Liver (tissue), 9 donors: Measurements from ENCODE around the gene BPIFB3. TPM values are rescaled to one million over a fixed set of nuclear protein-coding genes. Genes with fewer than 3 reads are reported as not detected.

Experiments
- DNase-seq: peaks from one replicate; pipeline ENCODE4 v3.0.0-alpha.2; 2017; ENCODE audit warnings: low spot score
- H3K27ac ChIP-seq, 2 donors: one replicate each; pipeline ENCODE4 v1.7.0; 2013; ENCODE audit warnings: inconsistent platforms in 2 of 2, low read length in 2 of 2, control low read depth in 1 of 2, low read depth in 1 of 2, mild to moderate bottlenecking in 1 of 2
- H3K27me3 ChIP-seq, 4 donors: one replicate each; pipeline versions ENCODE4 v1.6.1 to v1.7.0; 2013; ENCODE audit warnings: low read length in 3 of 4, inconsistent platforms in 1 of 4, mild to moderate bottlenecking in 1 of 4, moderate library complexity in 1 of 4; ENCODE audit not compliant: control insufficient read depth in 4 of 4, insufficient read depth in 4 of 4
- H3K36me3 ChIP-seq, 4 donors: one replicate each; pipeline versions ENCODE4 v1.6.1 to v1.7.0; 2013; ENCODE audit warnings: low read length in 3 of 4, mild to moderate bottlenecking in 3 of 4, low read depth in 1 of 4, moderate library complexity in 1 of 4; ENCODE audit not compliant: control insufficient read depth in 4 of 4, insufficient read depth in 3 of 4
- H3K4me1 ChIP-seq, 4 donors: one replicate each; pipeline versions ENCODE4 v1.6.1 to v1.7.0; 2013; ENCODE audit warnings: low read length in 3 of 4, mild to moderate bottlenecking in 3 of 4, moderate library complexity in 1 of 4; ENCODE audit not compliant: control insufficient read depth in 4 of 4, insufficient read depth in 4 of 4
- H3K4me3 ChIP-seq, 3 donors: one replicate each; pipeline versions ENCODE4 v1.6.1 to v1.7.0; 2013; ENCODE audit warnings: low read length in 3 of 3, control low read depth in 1 of 3, low read depth in 1 of 3, mild to moderate bottlenecking in 1 of 3
- H3K9ac ChIP-seq, 2 donors: one replicate each; pipeline ENCODE4 v1.7.0; 2013; ENCODE audit warnings: low read length in 2 of 2, mild to moderate bottlenecking in 2 of 2, moderate library complexity in 2 of 2, control low read depth in 1 of 2, low read depth in 1 of 2
- H3K9me3 ChIP-seq, 4 donors: one replicate each; pipeline versions ENCODE4 v1.6.1 to v1.7.0; 2013; ENCODE audit warnings: low read length in 3 of 4; ENCODE audit not compliant: control insufficient read depth in 4 of 4
- EGR1 ChIP-seq, 2 donors: IDR thresholded peaks; 2 replicates each; pipeline ENCODE4 v1.6.1; 2016 to 2018; ENCODE audit warnings: antibody characterized with exemption in 2 of 2, low read depth in 2 of 2
- FOXA1 ChIP-seq: IDR thresholded peaks from 2 replicates; pipeline ENCODE4 v1.6.1; 2016; ENCODE audit warnings: antibody characterized with exemption
- FOXA2 ChIP-seq: IDR thresholded peaks from 2 replicates; pipeline ENCODE4 v1.6.1; 2016; ENCODE audit warnings: antibody characterized with exemption
- HNF4A ChIP-seq, 2 donors: conservative IDR thresholded peaks; 2 replicates each; pipeline ENCODE4 v1.6.1; 2016; ENCODE audit warnings: antibody characterized with exemption in 2 of 2, mild to moderate bottlenecking in 2 of 2
- HNF4G ChIP-seq: IDR thresholded peaks from 2 replicates; pipeline ENCODE4 v1.6.1; 2016; ENCODE audit warnings: antibody characterized with exemption
- JUND ChIP-seq, 2 donors: IDR thresholded peaks; 2 replicates each; pipeline ENCODE4 v1.6.1; 2016; ENCODE audit warnings: antibody characterized with exemption in 2 of 2
- NR2F2 ChIP-seq: IDR thresholded peaks from 2 replicates; pipeline ENCODE4 v1.6.1; 2016; ENCODE audit warnings: antibody characterized with exemption
- RAD21 ChIP-seq, 2 donors: IDR thresholded peaks; 2 replicates each; pipeline ENCODE4 v1.6.1; 2016; ENCODE audit warnings: antibody characterized with exemption in 2 of 2, mild to moderate bottlenecking in 2 of 2
- RXRA ChIP-seq, 2 donors: IDR thresholded peaks; 2 replicates each; pipeline ENCODE4 v1.6.1; 2017 to 2018; ENCODE audit warnings: antibody characterized with exemption in 2 of 2, mild to moderate bottlenecking in 1 of 2
- SP1 ChIP-seq: IDR thresholded peaks from 2 replicates; pipeline ENCODE4 v1.6.1; 2018; ENCODE audit warnings: antibody characterized with exemption, mild to moderate bottlenecking
- TAF1 ChIP-seq: conservative IDR thresholded peaks from 2 replicates; pipeline ENCODE4 v1.6.1; 2016; ENCODE audit warnings: antibody characterized with exemption, mild to moderate bottlenecking
- YY1 ChIP-seq: IDR thresholded peaks from 2 replicates; pipeline ENCODE4 v1.6.1; 2016; ENCODE audit warnings: antibody characterized with exemption, mild to moderate bottlenecking
- WGBS: extraction: QIAGEN DNeasy Blood & Tissue Kit; methylation state at CpG from one replicate; pipeline ENCODE4 v1.1.7; 2013; 5-methylcytosine and 5-hydroxymethylcytosine counted together
- polyA plus RNA-seq, 2 donors: library from polyadenylated mRNA; stranded (reverse) in 1 of 2; unstranded in 1 of 2; fragments of 200-250 nt in 1 of 2; fragments of >200 nt in 1 of 2; fragmentation: Nextera tagmentation in 1 of 2; extraction: Ambion mirVana in 1 of 2; gene quantifications; one replicate each; pipeline versions ENCODE4 v1.2.1 to v1.2.3, GENCODE V29; 2013 to 2015
- total RNA-seq, 2 donors: library from RNA; depleted of rRNA; stranded (reverse); fragments of >200 nt; gene quantifications; one replicate each; pipeline ENCODE4 v1.2.3, GENCODE V29; 2014
- TF ChIP-seq, protein P1 (sequence below): IDR thresholded peaks from 2 replicates; pipeline ENCODE4 v1.6.1; 2016; ENCODE audit warnings: antibody characterized with exemption
- TF ChIP-seq, protein P2 (sequence below): IDR thresholded peaks from 2 replicates; pipeline ENCODE4 v1.6.1; 2016; ENCODE audit warnings: antibody characterized with exemption
- TF ChIP-seq, protein P3 (sequence below): fragments of 150-350 bp; IDR thresholded peaks from 2 replicates; pipeline ENCODE4 v1.5.1; 2017; ENCODE audit warnings: improper control_type of control experiment, low read depth, low read length; ENCODE audit not compliant: missing input control
- TF ChIP-seq, protein P4 (sequence below): IDR thresholded peaks from 2 replicates; pipeline ENCODE4 v1.6.1; 2016; ENCODE audit warnings: antibody characterized with exemption
- TF ChIP-seq, protein P5 (sequence below): IDR thresholded peaks from 2 replicates; pipeline ENCODE4 v1.6.1; 2016; ENCODE audit warnings: antibody characterized with exemption, mild to moderate bottlenecking
- donor health status: healthy.
- donor health status: healthy.
- donor health status: healthy.
- donor health status: healthy.
- donor health status: healthy.

The BPIFB3 gene
- total and polyA plus RNA-seq, 4 donors, result not detected

DNA sequence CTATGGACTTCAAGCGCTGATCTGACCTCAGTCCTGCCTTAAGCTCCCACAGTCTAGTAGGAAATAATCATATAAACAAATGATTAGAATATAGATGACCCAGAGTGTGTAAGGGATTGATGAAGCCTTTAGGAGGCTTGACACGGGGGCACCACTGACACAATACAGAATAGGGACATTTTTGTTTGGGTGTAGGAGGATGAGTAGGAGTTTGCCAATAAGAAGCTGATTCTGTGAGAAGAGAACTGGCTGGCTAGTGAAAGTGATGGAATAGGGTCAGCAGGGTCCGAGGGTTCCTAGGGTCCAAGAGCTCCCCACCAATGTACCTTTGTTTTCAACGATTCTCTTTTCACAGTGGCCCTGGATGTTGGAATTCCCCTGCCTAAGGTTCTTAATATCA, 18.7 kb downstream of the BPIFB3 start:
- H3K36me3 ChIP-seq, result no peaks in the 10 kb centered on the region
- DNase-seq, result no peak
- no peaks in the 10 kb centered on the region for H3K4me1 ChIP-seq
- H3K4me3 ChIP-seq, result no peak overlapping the region
- no peaks in the 10 kb centered on the region for H3K27me3 ChIP-seq
- no peak overlapping the region for H3K27ac ChIP-seq
- TF ChIP-seq SP1, result no peak
- no peak for TF ChIP-seq JUND (IDR thresholded peaks at IDR 0.05)
- TF ChIP-seq, protein P1, sequence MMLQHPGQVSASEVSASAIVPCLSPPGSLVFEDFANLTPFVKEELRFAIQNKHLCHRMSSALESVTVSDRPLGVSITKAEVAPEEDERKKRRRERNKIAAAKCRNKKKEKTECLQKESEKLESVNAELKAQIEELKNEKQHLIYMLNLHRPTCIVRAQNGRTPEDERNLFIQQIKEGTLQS, result no peak
- no peak for TF ChIP-seq RAD21 (IDR thresholded peaks at IDR 0.05)
- TF ChIP-seq FOXA1, result no peak
- no peak for TF ChIP-seq HNF4G
- TF ChIP-seq YY1, result no peak
- no peak for TF ChIP-seq NR2F2
- TF ChIP-seq EGR1 (IDR thresholded peaks at IDR 0.05; ENCODE audit: low read depth in 2 of 2), result no peak
- no peak for TF ChIP-seq TAF1
- no peak for TF ChIP-seq FOXA2
- TF ChIP-seq, protein P2, sequence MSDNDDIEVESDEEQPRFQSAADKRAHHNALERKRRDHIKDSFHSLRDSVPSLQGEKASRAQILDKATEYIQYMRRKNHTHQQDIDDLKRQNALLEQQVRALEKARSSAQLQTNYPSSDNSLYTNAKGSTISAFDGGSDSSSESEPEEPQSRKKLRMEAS, result no peak
- TF ChIP-seq, protein P3, sequence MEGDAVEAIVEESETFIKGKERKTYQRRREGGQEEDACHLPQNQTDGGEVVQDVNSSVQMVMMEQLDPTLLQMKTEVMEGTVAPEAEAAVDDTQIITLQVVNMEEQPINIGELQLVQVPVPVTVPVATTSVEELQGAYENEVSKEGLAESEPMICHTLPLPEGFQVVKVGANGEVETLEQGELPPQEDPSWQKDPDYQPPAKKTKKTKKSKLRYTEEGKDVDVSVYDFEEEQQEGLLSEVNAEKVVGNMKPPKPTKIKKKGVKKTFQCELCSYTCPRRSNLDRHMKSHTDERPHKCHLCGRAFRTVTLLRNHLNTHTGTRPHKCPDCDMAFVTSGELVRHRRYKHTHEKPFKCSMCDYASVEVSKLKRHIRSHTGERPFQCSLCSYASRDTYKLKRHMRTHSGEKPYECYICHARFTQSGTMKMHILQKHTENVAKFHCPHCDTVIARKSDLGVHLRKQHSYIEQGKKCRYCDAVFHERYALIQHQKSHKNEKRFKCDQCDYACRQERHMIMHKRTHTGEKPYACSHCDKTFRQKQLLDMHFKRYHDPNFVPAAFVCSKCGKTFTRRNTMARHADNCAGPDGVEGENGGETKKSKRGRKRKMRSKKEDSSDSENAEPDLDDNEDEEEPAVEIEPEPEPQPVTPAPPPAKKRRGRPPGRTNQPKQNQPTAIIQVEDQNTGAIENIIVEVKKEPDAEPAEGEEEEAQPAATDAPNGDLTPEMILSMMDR, result no peak
- no peak for TF ChIP-seq HNF4A (conservative IDR thresholded peaks at IDR 0.05)
- 85% methylated on average over 4 of the region's 4 CpGs for WGBS
- H3K9ac ChIP-seq, result no peak overlapping the region
- H3K9me3 ChIP-seq, result no peaks in the 10 kb centered on the region

DNA sequence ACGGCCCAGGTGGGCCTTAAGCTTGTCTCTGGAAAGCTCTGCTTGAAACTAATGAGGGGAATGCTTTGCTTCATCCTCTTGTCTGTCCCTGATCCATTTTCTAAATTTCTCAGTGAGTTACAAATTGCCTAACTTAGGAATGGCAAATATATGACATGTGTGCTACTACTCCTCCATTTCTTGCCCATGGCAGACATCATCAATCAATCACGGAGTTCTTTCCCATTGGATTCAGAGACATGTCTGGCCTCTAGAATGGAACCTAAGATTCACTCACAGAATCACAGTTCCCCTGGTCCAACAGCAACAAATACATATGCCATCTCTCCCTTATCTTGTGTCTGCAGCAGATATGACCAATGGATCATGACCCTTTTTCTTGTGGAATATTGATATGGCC, 19.1 kb downstream of the BPIFB3 start:
- DNase-seq, result no peak
- H3K4me3 ChIP-seq, result no peak overlapping the region
- WGBS, result 85% methylated on average over 2 of the region's 2 CpGs
- H3K4me1 ChIP-seq, result no peaks in the 10 kb centered on the region
- no peak overlapping the region for H3K27ac ChIP-seq
- no peaks in the 10 kb centered on the region for H3K27me3 ChIP-seq
- no peaks in the 10 kb centered on the region for H3K9me3 ChIP-seq
- no peak overlapping the region for H3K9ac ChIP-seq
- no peak for TF ChIP-seq SP1
- no peak for TF ChIP-seq RXRA (IDR thresholded peaks at IDR 0.05)
- TF ChIP-seq, protein P2, result no peak
- no peak for TF ChIP-seq EGR1 (IDR thresholded peaks at IDR 0.05; ENCODE audit: low read depth in 2 of 2)
- H3K36me3 ChIP-seq, result no peaks in the 10 kb centered on the region

DNA sequence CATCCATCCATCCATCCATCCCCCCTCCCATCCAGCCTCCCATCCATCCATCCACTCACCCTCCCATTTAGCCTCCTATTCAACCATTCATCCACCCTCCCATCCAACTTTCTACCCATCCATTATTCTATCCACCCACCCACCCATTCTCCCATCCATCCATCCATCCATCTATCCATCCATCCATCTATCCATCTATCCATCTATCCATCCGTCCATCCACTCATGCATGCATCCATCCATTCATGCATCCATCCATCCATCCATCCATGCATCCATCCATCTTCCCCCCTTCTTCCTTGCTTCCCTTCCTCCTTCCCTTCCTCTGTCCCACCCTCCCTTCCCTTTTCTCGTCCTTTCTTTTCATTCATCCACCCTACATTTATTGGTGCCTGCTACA, 21.0 kb downstream of the BPIFB3 start:
- H3K36me3 ChIP-seq, result no peaks in the 10 kb centered on the region
- no peak overlapping the region for H3K27ac ChIP-seq
- no peak overlapping the region for H3K9ac ChIP-seq
- DNase-seq, result no peak
- no peak for TF ChIP-seq JUND (IDR thresholded peaks at IDR 0.05)
- no peak for TF ChIP-seq HNF4A (conservative IDR thresholded peaks at IDR 0.05)
- TF ChIP-seq, protein P3, result no peak
- TF ChIP-seq RXRA (IDR thresholded peaks at IDR 0.05), result no peak
- TF ChIP-seq, protein P4, sequence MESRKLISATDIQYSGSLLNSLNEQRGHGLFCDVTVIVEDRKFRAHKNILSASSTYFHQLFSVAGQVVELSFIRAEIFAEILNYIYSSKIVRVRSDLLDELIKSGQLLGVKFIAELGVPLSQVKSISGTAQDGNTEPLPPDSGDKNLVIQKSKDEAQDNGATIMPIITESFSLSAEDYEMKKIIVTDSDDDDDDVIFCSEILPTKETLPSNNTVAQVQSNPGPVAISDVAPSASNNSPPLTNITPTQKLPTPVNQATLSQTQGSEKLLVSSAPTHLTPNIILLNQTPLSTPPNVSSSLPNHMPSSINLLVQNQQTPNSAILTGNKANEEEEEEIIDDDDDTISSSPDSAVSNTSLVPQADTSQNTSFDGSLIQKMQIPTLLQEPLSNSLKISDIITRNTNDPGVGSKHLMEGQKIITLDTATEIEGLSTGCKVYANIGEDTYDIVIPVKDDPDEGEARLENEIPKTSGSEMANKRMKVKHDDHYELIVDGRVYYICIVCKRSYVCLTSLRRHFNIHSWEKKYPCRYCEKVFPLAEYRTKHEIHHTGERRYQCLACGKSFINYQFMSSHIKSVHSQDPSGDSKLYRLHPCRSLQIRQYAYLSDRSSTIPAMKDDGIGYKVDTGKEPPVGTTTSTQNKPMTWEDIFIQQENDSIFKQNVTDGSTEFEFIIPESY, result no peak
- no peak for TF ChIP-seq TAF1
- TF ChIP-seq, protein P5, sequence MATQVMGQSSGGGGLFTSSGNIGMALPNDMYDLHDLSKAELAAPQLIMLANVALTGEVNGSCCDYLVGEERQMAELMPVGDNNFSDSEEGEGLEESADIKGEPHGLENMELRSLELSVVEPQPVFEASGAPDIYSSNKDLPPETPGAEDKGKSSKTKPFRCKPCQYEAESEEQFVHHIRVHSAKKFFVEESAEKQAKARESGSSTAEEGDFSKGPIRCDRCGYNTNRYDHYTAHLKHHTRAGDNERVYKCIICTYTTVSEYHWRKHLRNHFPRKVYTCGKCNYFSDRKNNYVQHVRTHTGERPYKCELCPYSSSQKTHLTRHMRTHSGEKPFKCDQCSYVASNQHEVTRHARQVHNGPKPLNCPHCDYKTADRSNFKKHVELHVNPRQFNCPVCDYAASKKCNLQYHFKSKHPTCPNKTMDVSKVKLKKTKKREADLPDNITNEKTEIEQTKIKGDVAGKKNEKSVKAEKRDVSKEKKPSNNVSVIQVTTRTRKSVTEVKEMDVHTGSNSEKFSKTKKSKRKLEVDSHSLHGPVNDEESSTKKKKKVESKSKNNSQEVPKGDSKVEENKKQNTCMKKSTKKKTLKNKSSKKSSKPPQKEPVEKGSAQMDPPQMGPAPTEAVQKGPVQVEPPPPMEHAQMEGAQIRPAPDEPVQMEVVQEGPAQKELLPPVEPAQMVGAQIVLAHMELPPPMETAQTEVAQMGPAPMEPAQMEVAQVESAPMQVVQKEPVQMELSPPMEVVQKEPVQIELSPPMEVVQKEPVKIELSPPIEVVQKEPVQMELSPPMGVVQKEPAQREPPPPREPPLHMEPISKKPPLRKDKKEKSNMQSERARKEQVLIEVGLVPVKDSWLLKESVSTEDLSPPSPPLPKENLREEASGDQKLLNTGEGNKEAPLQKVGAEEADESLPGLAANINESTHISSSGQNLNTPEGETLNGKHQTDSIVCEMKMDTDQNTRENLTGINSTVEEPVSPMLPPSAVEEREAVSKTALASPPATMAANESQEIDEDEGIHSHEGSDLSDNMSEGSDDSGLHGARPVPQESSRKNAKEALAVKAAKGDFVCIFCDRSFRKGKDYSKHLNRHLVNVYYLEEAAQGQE, result no peak
- no peaks in the 10 kb centered on the region for H3K4me1 ChIP-seq
- H3K27me3 ChIP-seq, result no peaks in the 10 kb centered on the region
- no peaks in the 10 kb centered on the region for H3K9me3 ChIP-seq
- WGBS, result 59% methylated on average over 2 of the region's 2 CpGs
- H3K4me3 ChIP-seq, result no peak overlapping the region
